ENCODE data around the gene ARHGEF35.

- TF ChIP-seq CTCF (IDR thresholded peaks at IDR 0.05; ENCODE audit: poor library complexity, severe bottlenecking): no peak
- no peak for TF ChIP-seq POLR2AphosphoS5 (IDR thresholded peaks at IDR 0.05)
- no peak for TF ChIP-seq EP300 (conservative IDR thresholded peaks at IDR 0.05; ENCODE audit: poor library complexity, severe bottlenecking)
- no peak for TF ChIP-seq RAD21 (conservative IDR thresholded peaks at IDR 0.05)
- no peak for TF ChIP-seq TAF1 (IDR thresholded peaks at IDR 0.05; ENCODE audit: low read depth)
Measured at GRCh38 chr7:144144426-144144825, 51.2 kb downstream of the ARHGEF35 start.

All from neural cell (in vitro differentiated cells).